Smooth muscle cell of the brain vasculature (primary cell): ENCODE results near the gene RIMBP2.

ENCODE experiments used
- DNase-seq: peaks from one replicate; pipeline ENCODE4 v3.0.0-alpha.2; 2012; ENCODE audit warnings: low read depth, low spot score

RIMBP2 gene

DNA sequence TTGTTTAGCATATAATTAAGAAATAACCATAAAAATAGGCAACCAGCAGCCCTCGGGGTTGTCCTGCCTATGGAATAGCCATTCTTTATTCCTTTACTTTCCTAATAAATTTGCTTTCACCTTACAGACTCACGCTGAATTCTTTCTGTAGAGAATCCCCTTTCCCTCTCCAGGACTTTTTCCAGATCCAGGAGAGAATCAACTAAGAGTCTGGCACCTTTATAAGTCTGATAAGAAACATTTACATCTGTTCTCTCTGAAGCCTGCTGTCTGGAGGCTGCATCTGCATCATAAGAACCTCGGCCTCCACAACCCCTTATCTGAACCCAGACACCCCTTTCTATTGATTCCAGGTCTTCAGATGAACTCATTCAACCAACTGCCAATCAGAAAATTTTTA, 32.3 kb downstream of the RIMBP2 start:
- no peak for DNase-seq

DNA sequence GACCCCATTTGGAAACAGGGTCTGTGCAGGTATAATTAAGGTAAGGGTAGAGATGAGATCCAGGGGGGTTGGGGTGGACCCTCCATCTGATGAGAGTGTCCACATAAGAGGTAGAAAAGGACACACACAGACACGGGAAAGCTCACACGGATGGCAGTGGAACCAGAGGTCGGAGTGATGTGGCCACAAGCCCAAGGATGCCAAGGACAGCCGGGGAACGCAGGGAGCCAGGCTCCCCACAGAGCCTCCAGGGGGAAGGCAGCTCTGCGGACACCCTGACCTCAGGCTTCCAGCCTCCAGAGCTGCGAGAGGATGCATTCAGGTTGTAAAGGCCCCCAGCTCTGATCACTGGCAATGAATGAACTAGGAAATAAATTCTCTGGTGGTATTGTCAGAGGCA, 33.0 kb downstream of the RIMBP2 start:
- no peak for DNase-seq

- DNase-seq = no peak
These were observed 35.6 kb downstream of the RIMBP2 start for GRCh38 chr12:130680451-130680990.

GRCh38 chr12:130677957-130678558, 38.0 kb downstream of the RIMBP2 start:
- DNase-seq = no peak

DNA sequence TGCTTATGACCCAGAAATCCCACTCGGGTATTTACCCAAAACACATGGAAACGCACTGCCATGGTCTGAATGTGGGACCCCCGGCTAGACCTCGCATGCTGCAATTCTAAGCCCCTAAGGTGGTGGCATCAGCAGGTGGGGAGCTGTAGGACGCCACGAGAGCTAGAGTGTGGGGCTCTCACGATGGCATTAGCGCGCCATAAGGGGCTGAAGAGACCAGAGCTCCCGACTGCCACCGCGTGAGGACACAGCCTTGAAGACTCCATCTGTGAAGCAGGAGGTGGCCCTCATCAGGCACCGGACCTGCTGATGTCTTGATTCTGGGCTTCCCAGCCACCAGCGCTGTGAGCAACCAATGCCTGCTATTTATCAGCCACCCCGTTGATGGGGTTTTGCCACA, 40.3 kb downstream of the RIMBP2 start:
- DNase-seq = no peak

GRCh38 chr12:130675121-130675520, 41.0 kb downstream of the RIMBP2 start:
- DNase-seq = no peak

DNA sequence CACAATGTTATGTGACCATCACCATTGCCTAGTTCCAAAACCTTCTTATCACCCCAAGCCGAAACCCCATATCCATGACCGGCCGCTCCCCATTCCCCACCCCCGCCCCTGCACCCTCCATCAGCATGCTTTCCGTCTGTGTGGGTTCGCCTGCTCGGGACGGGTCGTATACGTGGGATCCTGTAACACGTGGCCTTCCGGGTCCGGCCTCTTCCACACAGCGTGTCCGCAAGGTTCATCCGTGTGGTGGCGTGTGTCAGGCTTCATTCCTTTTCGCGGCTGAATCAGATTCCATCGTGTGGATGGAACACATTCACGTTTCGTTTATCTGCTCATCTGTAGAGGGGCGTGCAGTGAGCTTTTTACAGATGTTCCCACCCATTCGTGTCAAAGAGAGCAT, 41.4 kb downstream of the RIMBP2 start:
- DNase-seq = no peak

GRCh38 chr12:130673036-130673705, 42.9 kb downstream of the RIMBP2 start:
- DNase-seq = no peak

GRCh38 chr12:130672089-130672820, 43.8 kb downstream of the RIMBP2 start:
- DNase-seq = no peak

- DNase-seq = no peak
These were observed 44.5 kb downstream of the RIMBP2 start for GRCh38 chr12:130671556-130671955.

GRCh38 chr12:130669797-130670196, 46.3 kb downstream of the RIMBP2 start:
- DNase-seq = no peak

DNA sequence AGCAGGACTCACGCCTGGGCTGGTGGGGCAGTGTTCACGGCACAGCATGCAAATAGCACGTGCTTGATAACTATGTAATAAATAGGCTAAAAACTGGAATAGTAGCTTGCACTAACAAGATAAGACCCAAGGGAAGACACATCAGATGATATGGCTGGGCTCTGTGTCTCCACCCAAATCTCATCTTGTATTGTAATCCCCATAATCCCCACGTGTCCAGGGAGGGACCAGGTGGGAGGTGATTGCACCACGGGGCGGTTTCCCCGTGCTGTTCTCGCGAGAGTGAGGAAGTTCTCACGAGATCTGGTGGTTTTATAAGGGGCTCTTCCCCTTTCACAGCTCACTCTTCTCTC, 46.9 kb downstream of the RIMBP2 start:
- DNase-seq = no peak

GRCh38 chr12:130668286-130669204, 47.6 kb downstream of the RIMBP2 start:
- no peak for DNase-seq

GRCh38 chr12:130667421-130667960, 48.6 kb downstream of the RIMBP2 start:
- DNase-seq = no peak

GRCh38 chr12:130666645-130667044, 49.5 kb downstream of the RIMBP2 start:
- no peak for DNase-seq

DNA sequence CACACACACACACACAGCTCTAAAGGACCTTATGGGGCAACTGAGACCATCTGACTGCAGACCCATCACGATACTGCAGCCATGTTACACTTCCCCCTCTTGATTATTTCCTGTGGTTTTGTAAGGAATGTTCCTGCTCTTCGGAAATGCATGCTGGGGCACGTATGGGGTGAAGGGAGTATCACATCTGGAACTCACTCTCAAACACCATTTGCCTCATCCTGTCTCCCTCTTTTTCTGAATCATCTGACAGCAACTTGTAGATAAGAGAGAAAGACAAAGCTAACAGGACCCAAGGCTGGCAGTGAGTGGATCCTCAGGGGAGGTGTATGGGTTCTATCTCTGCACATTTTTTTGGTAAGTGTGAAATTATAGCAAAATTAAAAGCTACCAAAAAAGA, 50.3 kb downstream of the RIMBP2 start:
- DNase-seq = no peak

- DNase-seq = no peak
These were observed 51.3 kb downstream of the RIMBP2 start for GRCh38 chr12:130664772-130665171.

GRCh38 chr12:130664252-130664651, 51.8 kb downstream of the RIMBP2 start:
- DNase-seq = no peak

DNA sequence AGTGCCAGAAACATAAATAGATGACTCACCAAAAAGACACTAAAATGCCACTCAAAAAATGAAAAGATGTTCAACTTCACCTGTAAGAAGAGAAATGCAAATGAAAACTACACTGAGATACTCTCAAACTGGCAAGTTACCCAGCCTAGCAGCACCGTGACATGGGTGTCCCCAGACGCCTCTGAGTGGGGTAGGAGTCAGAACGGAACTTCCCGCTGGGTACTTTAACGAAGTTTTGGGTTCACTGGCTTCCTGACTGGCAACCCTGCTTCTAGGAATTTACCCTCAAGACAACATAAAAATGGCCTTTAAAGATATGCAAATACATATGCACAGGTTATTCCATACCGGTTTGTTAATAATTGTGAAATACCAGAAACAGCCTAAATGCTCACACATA, 52.6 kb downstream of the RIMBP2 start:
- no peak for DNase-seq

GRCh38 chr12:130661486-130662255, 54.4 kb downstream of the RIMBP2 start:
- DNase-seq = no peak

- DNase-seq = no peak
These were observed 55.0 kb downstream of the RIMBP2 start for GRCh38 chr12:130661059-130661458.
